HepG2 (cell line): ENCODE results near the gene SPAG9. TPM values are rescaled to one million over a fixed set of nuclear protein-coding genes. Genes with fewer than 3 reads are reported as not detected.

ENCODE experiments used
- DMAP1 ChIP-seq: IDR thresholded peaks from 2 replicates; pipeline ENCODE4 v1.6.1; 2016
- DRAP1 ChIP-seq: IDR thresholded peaks from 2 replicates; pipeline ENCODE4 v1.6.1; 2016; ENCODE audit warnings: missing genetic modification reagents, missing compliant biosample characterization
- E2F1 ChIP-seq: sonication (generic); formaldehyde crosslinking; IDR thresholded peaks from 2 replicates; pipeline ENCODE4 v1.5.0; 2020; ENCODE audit warnings: missing genetic modification reagents
- EEA1 ChIP-seq: sonication (generic); formaldehyde crosslinking; IDR thresholded peaks from 2 replicates; pipeline ENCODE4 v1.5.1; 2020; ENCODE audit warnings: mild to moderate bottlenecking, missing genetic modification reagents, borderline replicate concordance
- FUBP1 ChIP-seq: sonication (generic); formaldehyde crosslinking; IDR thresholded peaks from 2 replicates; pipeline ENCODE4 v1.5.1; 2020; ENCODE audit warnings: missing genetic modification reagents, mild to moderate bottlenecking, borderline replicate concordance
- HIVEP1 ChIP-seq: sonication (generic); formaldehyde crosslinking; IDR thresholded peaks from 2 replicates; pipeline ENCODE4 v1.4.0; 2020; ENCODE audit warnings: mild to moderate bottlenecking, missing genetic modification reagents
- HNRNPLL ChIP-seq: fragments of 200-400 bp; formaldehyde crosslinking; IDR thresholded peaks from 2 replicates; pipeline ENCODE4 v1.6.1; 2017; ENCODE audit warnings: mild to moderate bottlenecking, low read depth, low read length; ENCODE audit not compliant: poor library complexity, severe bottlenecking
- KLF6 ChIP-seq: IDR thresholded peaks from 2 replicates; pipeline ENCODE4 v1.8.0; 2016; ENCODE audit warnings: missing biosample characterization, missing genetic modification reagents
- NR2F6 ChIP-seq, 2 experiments: IDR thresholded peaks; 2 replicates each; pipeline ENCODE4 v1.6.1; 2016; ENCODE audit warnings: antibody characterized with exemption in 1 of 2, mild to moderate bottlenecking in 1 of 2
- PITX1 ChIP-seq: sonication (generic); formaldehyde crosslinking; IDR thresholded peaks from 2 replicates; pipeline ENCODE4 v1.5.1; 2020; ENCODE audit warnings: mild to moderate bottlenecking, missing genetic modification reagents
- RERE ChIP-seq: IDR thresholded peaks from 2 replicates; pipeline ENCODE4 v1.6.1; 2016; ENCODE audit warnings: low read depth, missing genetic modification reagents, missing compliant biosample characterization
- USF2 ChIP-seq, 2 experiments: sonication (generic) in 1 of 2; formaldehyde crosslinking in 1 of 2; IDR thresholded peaks; 2 replicates each; pipeline versions ENCODE4 v1.5.1 to v1.6.1; 2011 to 2020; ENCODE audit warnings: borderline replicate concordance in 1 of 2, low read depth in 1 of 2, low read length in 1 of 2, mild to moderate bottlenecking in 1 of 2, missing genetic modification reagents in 1 of 2, moderate library complexity in 1 of 2
- ZC3H4 ChIP-seq: sonication (generic); formaldehyde crosslinking; IDR thresholded peaks from 2 replicates; pipeline ENCODE4 v1.4.0; 2020; ENCODE audit warnings: missing genetic modification reagents, borderline replicate concordance
- ZMYM3 ChIP-seq: sonication (generic); formaldehyde crosslinking; IDR thresholded peaks from 2 replicates; pipeline ENCODE4 v1.5.1; 2020; ENCODE audit warnings: mild to moderate bottlenecking, missing genetic modification reagents
- ZNF382 ChIP-seq: sonication (generic); formaldehyde crosslinking; IDR thresholded peaks from 2 replicates; pipeline ENCODE4 v1.5.0; 2020; ENCODE audit warnings: missing genetic modification reagents, mild to moderate bottlenecking, borderline replicate concordance
- polyA plus RNA-seq, 8 experiments: library from polyadenylated mRNA; depleted of rRNA in 3 of 8; stranded (reverse) in 7 of 8; unstranded in 1 of 8; fragments of >200 nt; fragmentation: Illumina TruSeq in 4 of 8; extraction: Trizol in 4 of 8; gene quantifications; 2 replicates each; pipeline versions ENCODE4 v1.2.1 to v1.2.3, GENCODE V29; 2011 to 2016; ENCODE audit warnings: low read depth in 4 of 8, missing spikeins in 1 of 8, mixed read lengths in 1 of 8; ENCODE audit not compliant: insufficient read depth in 1 of 8
- total RNA-seq, 5 experiments: library from RNA; depleted of rRNA; stranded (reverse); fragments of >200 nt; fragmentation: Illumina TruSeq; extraction: Trizol; gene quantifications; 2 replicates each; pipeline ENCODE4 v1.2.3, GENCODE V29; 2016; ENCODE audit warnings: low read depth in 1 of 5

The SPAG9 gene
- total and polyA plus RNA-seq, 2 of the 13 experiments (the other 11 are each of a cell fraction or from before 2014, with no cell fraction given): 43.2 to 78.6 TPM

- TF ChIP-seq FUBP1 (CRISPR knock-in tag): no peak
- TF ChIP-seq ZC3H4 (CRISPR knock-in tag): peak; percentile 82; the same call in 1 of the 2 replicates
- no peak for TF ChIP-seq PITX1 (CRISPR knock-in tag)
- TF ChIP-seq USF2 (IDR thresholded peaks at IDR 0.05; ENCODE audit: low read depth, low read length): no peak
- no peak for TF ChIP-seq USF2 (CRISPR knock-in tag; IDR thresholded peaks at IDR 0.05; ENCODE audit: borderline replicate concordance)
- TF ChIP-seq ZMYM3: no peak
- no peak for TF ChIP-seq NR2F6 (IDR thresholded peaks at IDR 0.05)
- peak; percentile 44; the same call in 1 of the 2 replicates for TF ChIP-seq NR2F6 (CRISPR knock-in tag; IDR thresholded peaks at IDR 0.05)
- no peak for TF ChIP-seq RERE (CRISPR knock-in tag)
- TF ChIP-seq HIVEP1 (CRISPR knock-in tag): no peak
- TF ChIP-seq E2F1 (CRISPR knock-in tag): 0 out of 2 replicates have a peak, but pooled peaks have one; percentile 48
- TF ChIP-seq EEA1 (CRISPR knock-in tag): no peak
- TF ChIP-seq HNRNPLL: peak; percentile 76
- no peak for TF ChIP-seq KLF6
- TF ChIP-seq ZNF382: no peak
- TF ChIP-seq DMAP1: no peak; the same call in none of the 2 replicates
- TF ChIP-seq DRAP1 (CRISPR knock-in tag): peak; percentile 77
These were observed at the start of gene SPAG9 (continued) for GRCh38 chr17:51120739-51121619.
